Measurements from ENCODE around the gene OR14K1.
"Not testable (repeated sequence)": the region's sequence is repeated elsewhere in the genome, so short reads cannot be mapped to it uniquely, and the experiment has no call there.

The OR14K1 gene

GRCh38 chr1:247738315-247738714, at the start of gene OR14K1:
Gene OR14K1 (plus strand): TSS chr1:247738615. CDS start chr1:247738615, 0 bp downstream.
- no peak for DNase-seq

- DNase-seq: no peak
Measured at GRCh38 chr1:247701338-247701737, 37.1 kb upstream of the OR14K1 start.

- DNase-seq: not testable (repeated sequence)
Measured at GRCh38 chr1:247710681-247711080, 27.7 kb upstream of the OR14K1 start.

GRCh38 chr1:247713753-247714152, 24.7 kb upstream of the OR14K1 start:
- no peak for DNase-seq

- no peak for DNase-seq
Measured at GRCh38 chr1:247716546-247716945, 21.9 kb upstream of the OR14K1 start, which contains the start of gene OR6F1. Gene OR6F1 (minus strand): TSS chr1:247716646. CDS start chr1:247712755, 3,891 bp downstream.

GRCh38 chr1:247721222-247721621, 17.2 kb upstream of the OR14K1 start:
- DNase-seq: no peak

GRCh38 chr1:247740721-247741120, 2.3 kb downstream of the OR14K1 start:
- no peak for DNase-seq

- no peak for DNase-seq
Measured at GRCh38 chr1:247741756-247742155, 3.3 kb downstream of the OR14K1 start.

GRCh38 chr1:247742215-247742760, 3.9 kb downstream of the OR14K1 start:
- not testable (repeated sequence) for DNase-seq

GRCh38 chr1:247746391-247746935, 8.0 kb downstream of the OR14K1 start:
- DNase-seq: no peak

- DNase-seq: no peak
Measured at GRCh38 chr1:247747616-247748015, 9.2 kb downstream of the OR14K1 start.

GRCh38 chr1:247748041-247748440, 9.6 kb downstream of the OR14K1 start, which contains the start of gene OR14A2:
Gene OR14A2 (minus strand): TSS chr1:247748141.
- no peak for DNase-seq

- no peak for DNase-seq
Measured at GRCh38 chr1:247749870-247750269, 11.5 kb downstream of the OR14K1 start.

GRCh38 chr1:247754311-247754710, 15.9 kb downstream of the OR14K1 start:
- DNase-seq: not testable (repeated sequence)

- no peak for DNase-seq
Measured at GRCh38 chr1:247760456-247760855, 22.0 kb downstream of the OR14K1 start, which contains the start of gene OR1C1. Gene OR1C1 (minus strand): TSS chr1:247760556. CDS start chr1:247758406, 2,150 bp downstream.

GRCh38 chr1:247769603-247770002, 31.2 kb downstream of the OR14K1 start:
- no peak for DNase-seq

All from activated CD4-positive, alpha-beta T cell treated with anti-CD3 and anti-CD28 coated beads, Interleukin-2, amount 50 U/mL, for 48 hours (primary cell).